Mammary epithelial cell (primary cell): ENCODE results near the gene PDX1.
A peak's percentile ranks its signal among the peaks of the same experiment; 100 is the strongest.

Source experiments
- EZH2 ChIP-seq: IDR thresholded peaks from 2 replicates; pipeline ENCODE4 v1.6.1; 2012; ENCODE audit warnings: low read length, inconsistent platforms, borderline replicate concordance
- TF ChIP-seq, protein P1 (sequence below), 2 donors: IDR thresholded peaks in 1 of 2; conservative IDR thresholded peaks in 1 of 2; 2 replicates each; pipeline ENCODE4 v1.5.1; 2011 to 2012; ENCODE audit warnings: inconsistent platforms in 2 of 2, low read length in 2 of 2, mild to moderate bottlenecking in 2 of 2, control low read depth in 1 of 2, low read depth in 1 of 2; ENCODE audit not compliant: insufficient read depth in 1 of 2; ENCODE audit errors: extremely low read depth in 1 of 2

DNA sequence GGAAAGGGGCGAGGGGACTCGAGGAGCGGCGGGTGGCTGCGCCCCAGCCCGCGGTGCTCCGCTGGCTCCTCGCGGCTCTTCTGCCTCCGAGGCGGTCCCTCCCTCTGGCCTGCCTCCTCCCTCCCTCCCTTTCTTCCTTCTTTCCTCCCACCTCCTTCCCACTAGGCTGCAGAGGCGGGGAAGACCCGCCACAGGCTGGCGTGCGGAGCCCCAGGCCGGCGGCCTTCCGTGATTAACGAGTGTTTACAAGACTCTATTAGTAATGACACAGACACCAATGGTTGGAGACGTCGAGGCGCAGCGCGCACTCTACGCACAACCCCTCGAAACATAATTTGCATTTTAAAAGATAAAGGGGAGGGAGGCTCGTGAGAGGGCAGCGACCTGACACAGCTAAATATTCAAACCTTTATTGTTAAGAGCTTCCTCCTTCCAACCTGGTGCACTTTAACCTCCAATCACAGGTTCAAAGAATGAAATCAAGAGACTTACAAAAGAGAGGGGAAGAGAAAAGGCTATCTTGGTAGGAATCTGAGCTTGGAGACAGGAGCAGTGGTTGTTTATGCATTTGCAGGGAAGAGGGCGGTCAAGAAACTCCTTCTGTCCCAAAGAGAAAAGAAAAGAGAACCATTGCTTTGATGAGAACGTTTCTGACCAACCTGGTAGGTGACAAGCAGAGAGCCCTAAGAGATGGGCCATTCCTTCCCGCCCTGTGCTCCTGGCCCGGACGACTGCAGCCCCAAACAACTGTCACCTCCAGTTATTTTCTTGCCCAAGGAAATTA is 49.5 kb downstream of the PDX1 start, which contains the start of gene CDX2:
- TF ChIP-seq, protein P1, sequence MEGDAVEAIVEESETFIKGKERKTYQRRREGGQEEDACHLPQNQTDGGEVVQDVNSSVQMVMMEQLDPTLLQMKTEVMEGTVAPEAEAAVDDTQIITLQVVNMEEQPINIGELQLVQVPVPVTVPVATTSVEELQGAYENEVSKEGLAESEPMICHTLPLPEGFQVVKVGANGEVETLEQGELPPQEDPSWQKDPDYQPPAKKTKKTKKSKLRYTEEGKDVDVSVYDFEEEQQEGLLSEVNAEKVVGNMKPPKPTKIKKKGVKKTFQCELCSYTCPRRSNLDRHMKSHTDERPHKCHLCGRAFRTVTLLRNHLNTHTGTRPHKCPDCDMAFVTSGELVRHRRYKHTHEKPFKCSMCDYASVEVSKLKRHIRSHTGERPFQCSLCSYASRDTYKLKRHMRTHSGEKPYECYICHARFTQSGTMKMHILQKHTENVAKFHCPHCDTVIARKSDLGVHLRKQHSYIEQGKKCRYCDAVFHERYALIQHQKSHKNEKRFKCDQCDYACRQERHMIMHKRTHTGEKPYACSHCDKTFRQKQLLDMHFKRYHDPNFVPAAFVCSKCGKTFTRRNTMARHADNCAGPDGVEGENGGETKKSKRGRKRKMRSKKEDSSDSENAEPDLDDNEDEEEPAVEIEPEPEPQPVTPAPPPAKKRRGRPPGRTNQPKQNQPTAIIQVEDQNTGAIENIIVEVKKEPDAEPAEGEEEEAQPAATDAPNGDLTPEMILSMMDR (conservative IDR thresholded peaks at IDR 0.05 in 1 of 2, IDR thresholded peaks at IDR 0.05 in 1 of 2; ENCODE audit: extremely low read depth in 1 of 2, insufficient read depth in 1 of 2, low read depth in 1 of 2, low read length in 2 of 2) = no peak
- TF ChIP-seq EZH2 = peak; percentile 90
